ENCODE data around the gene HABP4. TPM values are rescaled to one million over a fixed set of nuclear protein-coding genes. Genes with fewer than 3 reads are reported as not detected.

Gene HABP4
- total RNA-seq, 4 donors from 2014 or later, result 41.1 to 106 (median 60.0) TPM

GRCh38 chr9:96515621-96516470 is 65.9 kb downstream of the HABP4 start:
- Histone ChIP-seq H3K27me3 (no peaks in the 10 kb centered on the region), H3K4me3 (no peak overlapping the region), H3K4me1 (peaks cover 0 to 12% (median 3%) of the 10 kb centered on the region in 3 donors), H3K36me3 (peaks cover 0 to 54% of the 10 kb centered on the region in 2 donors), H3K9me3 (no peaks in the 10 kb centered on the region), H3K27ac (peak overlapping the region in 3 of 4 donors; percentile 27 to 64 (median 61))
- WGBS, 2 donors (ENCODE audit: low coverage in 1 of 2), result 55 to 75% methylated on average over 4 to 5 of the region's 5 CpGs
- peak; percentile 72 for ATAC-seq
- TF ChIP-seq EP300 (IDR thresholded peaks at IDR 0.05), result no peak
- peak; percentile 50 for TF ChIP-seq POLR2AphosphoS5 (IDR thresholded peaks at IDR 0.05)
- no peak for TF ChIP-seq POLR2A (IDR thresholded peaks at IDR 0.05)

GRCh38 chr9:96519095-96519494 is 69.1 kb downstream of the HABP4 start:
- Histone ChIP-seq H3K36me3 (peaks cover 0 to 57% of the 10 kb centered on the region in 2 donors), H3K4me1 (peaks cover 0 to 4% (median 0%) of the 10 kb centered on the region in 3 donors), H3K27ac (no peak overlapping the region), H3K9me3 (no peaks in the 10 kb centered on the region), H3K27me3 (no peaks in the 10 kb centered on the region), H3K4me3 (no peak overlapping the region)
- TF ChIP-seq POLR2AphosphoS5 (IDR thresholded peaks at IDR 0.05) (no peak), EP300 (IDR thresholded peaks at IDR 0.05) (no peak), POLR2A (IDR thresholded peaks at IDR 0.05) (no peak), CTCF (IDR thresholded peaks at IDR 0.05) (no peak)
- 90 to 95% methylated on average over 2 to 7 of the region's 7 CpGs for WGBS, 2 donors (ENCODE audit: low coverage in 1 of 2)
- ATAC-seq, result no peak

GRCh38 chr9:96519787-96520186 is 69.8 kb downstream of the HABP4 start:
- H3K27ac ChIP-seq, result peak overlapping the region in 2 of 4 donors; percentile 39 to 47
- no peaks in the 10 kb centered on the region for H3K4me1 ChIP-seq
- 39 to 91% methylated on average over 2 of the region's 2 CpGs for WGBS, 2 donors (ENCODE audit: low coverage in 1 of 2)
- H3K4me3 ChIP-seq, result no peak overlapping the region
- H3K27me3 ChIP-seq, result no peaks in the 10 kb centered on the region
- no peaks in the 10 kb centered on the region for H3K9me3 ChIP-seq
- no peak for TF ChIP-seq CTCF (IDR thresholded peaks at IDR 0.05)
- ATAC-seq, result peak; percentile 25
- H3K36me3 ChIP-seq, result peaks cover 0 to 50% of the 10 kb centered on the region in 2 donors

GRCh38 chr9:96522366-96522765 is 72.4 kb downstream of the HABP4 start:
- Histone ChIP-seq H3K9me3 (no peaks in the 10 kb centered on the region), H3K36me3 (peaks cover 0 to 64% of the 10 kb centered on the region in 2 donors), H3K4me1 (no peaks in the 10 kb centered on the region), H3K27me3 (no peaks in the 10 kb centered on the region), H3K4me3 (no peak overlapping the region), H3K27ac (no peak overlapping the region)
- no peak for ATAC-seq
- TF ChIP-seq EP300 (IDR thresholded peaks at IDR 0.05), result no peak
- TF ChIP-seq POLR2AphosphoS5 (IDR thresholded peaks at IDR 0.05), result no peak
- no peak for TF ChIP-seq POLR2A (IDR thresholded peaks at IDR 0.05)
- no peak for TF ChIP-seq CTCF (IDR thresholded peaks at IDR 0.05)
- 77 to 86% methylated on average over 4 of the region's 4 CpGs for WGBS, 2 donors (ENCODE audit: low coverage in 1 of 2)

- WGBS, 2 donors (ENCODE audit: low coverage in 1 of 2), result 78 to 84% methylated on average over 1 to 7 of the region's 7 CpGs
- Histone ChIP-seq H3K27ac (peak overlapping the region in 1 of 4 donors; percentile 50), H3K4me3 (no peak overlapping the region), H3K4me1 (no peaks in the 10 kb centered on the region), H3K36me3 (peaks cover 0 to 66% of the 10 kb centered on the region in 2 donors), H3K9me3 (no peaks in the 10 kb centered on the region), H3K27me3 (no peaks in the 10 kb centered on the region)
- ATAC-seq, result peak; percentile 79
- no peak for TF ChIP-seq POLR2A (IDR thresholded peaks at IDR 0.05)
- TF ChIP-seq POLR2AphosphoS5 (IDR thresholded peaks at IDR 0.05), result no peak
- no peak for TF ChIP-seq EP300 (IDR thresholded peaks at IDR 0.05)
- TF ChIP-seq CTCF (IDR thresholded peaks at IDR 0.05), result no peak
Observed at GRCh38 chr9:96523374-96523773, 73.4 kb downstream of the HABP4 start.

All from gastroesophageal sphincter (tissue), 4 donors.